HepG2 (cell line): Measurements from ENCODE around the gene SYNGAP1. TPM values are rescaled to one million over a fixed set of nuclear protein-coding genes. Genes with fewer than 3 reads are reported as not detected.

Experiments used
- ATF2 ChIP-seq: sonication (generic); formaldehyde crosslinking; IDR thresholded peaks from 2 replicates; pipeline ENCODE4 v1.4.0; 2020; ENCODE audit warnings: missing genetic modification reagents
- DR1 ChIP-seq: sonication (generic); formaldehyde crosslinking; IDR thresholded peaks from 2 replicates; pipeline ENCODE4 v1.8.0; 2021; ENCODE audit warnings: mild to moderate bottlenecking, missing genetic modification reagents, inconsistent platforms
- HDAC2 ChIP-seq: sonication (generic); formaldehyde crosslinking; IDR thresholded peaks from 2 replicates; pipeline ENCODE4 v1.4.0; 2020; ENCODE audit warnings: missing genetic modification reagents
- HNRNPUL1 ChIP-seq: fragments of 200-400 bp; formaldehyde crosslinking; IDR thresholded peaks from 2 replicates; pipeline ENCODE4 v1.6.1; 2017; ENCODE audit warnings: low read depth, mild to moderate bottlenecking, low read length, moderate library complexity
- HOXA7 ChIP-seq: sonication (generic); formaldehyde crosslinking; IDR thresholded peaks from 2 replicates; pipeline ENCODE4 v1.8.1; 2022; ENCODE audit warnings: mild to moderate bottlenecking, missing genetic modification reagents, moderate library complexity
- IRF2 ChIP-seq: IDR thresholded peaks from 2 replicates; pipeline ENCODE4 v1.6.1; 2018; ENCODE audit warnings: missing genetic modification reagents, missing compliant biosample characterization
- KDM2A ChIP-seq: sonication (generic); formaldehyde crosslinking; IDR thresholded peaks from 2 replicates; pipeline ENCODE4 v1.4.0; 2020; ENCODE audit warnings: low read depth, missing genetic modification reagents, borderline replicate concordance
- NFE2L2 ChIP-seq: fragments of 150-350 bp; IDR thresholded peaks from 2 replicates; pipeline ENCODE4 v1.6.1; 2014; ENCODE audit warnings: low read length
- NFKBIZ ChIP-seq: IDR thresholded peaks from 2 replicates; pipeline ENCODE4 v1.6.1; 2018; ENCODE audit warnings: missing genetic modification reagents, missing compliant biosample characterization
- PHB2 ChIP-seq: fragments of 450-650 bp; IDR thresholded peaks from 2 replicates; pipeline ENCODE4 v1.6.1; 2018; ENCODE audit not compliant: partially characterized antibody
- RAD51 ChIP-seq: fragments of 450-650 bp; IDR thresholded peaks from 2 replicates; pipeline ENCODE4 v1.6.1; 2016; ENCODE audit warnings: borderline replicate concordance
- SRSF9 ChIP-seq: fragments of 200-400 bp; formaldehyde crosslinking; IDR thresholded peaks from 2 replicates; pipeline ENCODE4 v1.6.1; 2018; ENCODE audit warnings: borderline replicate concordance, mild to moderate bottlenecking, low read depth, low read length; ENCODE audit not compliant: insufficient read depth, poor library complexity, severe bottlenecking
- TCF7L2 ChIP-seq: IDR thresholded peaks from 2 replicates; pipeline ENCODE4 v1.6.1; 2011; ENCODE audit warnings: mild to moderate bottlenecking, low read depth, low read length, moderate library complexity
- ZBTB7A ChIP-seq: sonication (generic); formaldehyde crosslinking; IDR thresholded peaks from 2 replicates; pipeline ENCODE4 v1.8.0; 2022; ENCODE audit warnings: mild to moderate bottlenecking, missing genetic modification reagents
- ZFP36L1 ChIP-seq: sonication (generic); formaldehyde crosslinking; IDR thresholded peaks from 2 replicates; pipeline ENCODE4 v1.8.0; 2022; ENCODE audit warnings: mild to moderate bottlenecking, missing genetic modification reagents, moderate library complexity
- ZFP41 ChIP-seq: sonication (generic); formaldehyde crosslinking; IDR thresholded peaks from 2 replicates; pipeline ENCODE4 v1.4.0; 2020; ENCODE audit warnings: mild to moderate bottlenecking, missing genetic modification reagents, borderline replicate concordance
- ZMAT3 ChIP-seq: sonication (generic); formaldehyde crosslinking; conservative IDR thresholded peaks from 2 replicates; pipeline ENCODE4 v1.7.0; 2021; ENCODE audit warnings: missing genetic modification reagents
- ZMYM3 ChIP-seq: sonication (generic); formaldehyde crosslinking; IDR thresholded peaks from 2 replicates; pipeline ENCODE4 v1.5.1; 2020; ENCODE audit warnings: mild to moderate bottlenecking, missing genetic modification reagents
- ZMYM4 ChIP-seq: sonication (generic); formaldehyde crosslinking; IDR thresholded peaks from 2 replicates; pipeline ENCODE4 v1.8.1; 2023; ENCODE audit warnings: mild to moderate bottlenecking, missing genetic modification reagents
- ZNF296 ChIP-seq: sonication (generic); formaldehyde crosslinking; conservative IDR thresholded peaks from 2 replicates; pipeline ENCODE4 v1.5.0; 2020; ENCODE audit warnings: mild to moderate bottlenecking, missing genetic modification reagents
- polyA plus RNA-seq, 8 experiments: library from polyadenylated mRNA; depleted of rRNA in 3 of 8; stranded (reverse) in 7 of 8; unstranded in 1 of 8; fragments of >200 nt; fragmentation: Illumina TruSeq in 4 of 8; extraction: Trizol in 4 of 8; gene quantifications; 2 replicates each; pipeline versions ENCODE4 v1.2.1 to v1.2.3, GENCODE V29; 2011 to 2016; ENCODE audit warnings: low read depth in 4 of 8, missing spikeins in 1 of 8, mixed read lengths in 1 of 8; ENCODE audit not compliant: insufficient read depth in 1 of 8
- total RNA-seq, 5 experiments: library from RNA; depleted of rRNA; stranded (reverse); fragments of >200 nt; fragmentation: Illumina TruSeq; extraction: Trizol; gene quantifications; 2 replicates each; pipeline ENCODE4 v1.2.3, GENCODE V29; 2016; ENCODE audit warnings: low read depth in 1 of 5
- TF ChIP-seq, protein P1 (sequence below): sonication (generic); formaldehyde crosslinking; IDR thresholded peaks from 2 replicates; pipeline ENCODE4 v1.5.0; 2020; ENCODE audit warnings: mild to moderate bottlenecking, missing genetic modification reagents, borderline replicate concordance

SYNGAP1 gene
- total and polyA plus RNA-seq, 2 of the 13 experiments (the other 11 are each of a cell fraction or from before 2014, with no cell fraction given) = 0.75 to 1.1 TPM

- TF ChIP-seq ZBTB7A (CRISPR knock-in tag) (no peak), IRF2 (CRISPR knock-in tag) (peak; percentile 79), TCF7L2 (no peak), HDAC2 (CRISPR knock-in tag) (peak; percentile 91), PHB2 (no peak), ZFP41 (CRISPR knock-in tag) (peak; percentile 42; the same call in 1 of the 2 replicates), HOXA7 (CRISPR knock-in tag) (no peak), HNRNPUL1 (no peak), ZMAT3 (CRISPR knock-in tag) (no peak), RAD51 (no peak), ATF2 (CRISPR knock-in tag) (peak; percentile 82), ZMYM3 (no peak; the same call in 1 of the 2 replicates), ZFP36L1 (CRISPR knock-in tag) (peak; percentile 90; the same call in 1 of the 2 replicates), DR1 (CRISPR knock-in tag) (peak; percentile 96), ZNF296 (CRISPR knock-in tag) (no peak), ZMYM4 (CRISPR knock-in tag) (peak; percentile 90), NFE2L2 (no peak), KDM2A (CRISPR knock-in tag) (peak; percentile 98), NFKBIZ (CRISPR knock-in tag) (peak; percentile 63), SRSF9 (no peak)
- TF ChIP-seq, protein P1, sequence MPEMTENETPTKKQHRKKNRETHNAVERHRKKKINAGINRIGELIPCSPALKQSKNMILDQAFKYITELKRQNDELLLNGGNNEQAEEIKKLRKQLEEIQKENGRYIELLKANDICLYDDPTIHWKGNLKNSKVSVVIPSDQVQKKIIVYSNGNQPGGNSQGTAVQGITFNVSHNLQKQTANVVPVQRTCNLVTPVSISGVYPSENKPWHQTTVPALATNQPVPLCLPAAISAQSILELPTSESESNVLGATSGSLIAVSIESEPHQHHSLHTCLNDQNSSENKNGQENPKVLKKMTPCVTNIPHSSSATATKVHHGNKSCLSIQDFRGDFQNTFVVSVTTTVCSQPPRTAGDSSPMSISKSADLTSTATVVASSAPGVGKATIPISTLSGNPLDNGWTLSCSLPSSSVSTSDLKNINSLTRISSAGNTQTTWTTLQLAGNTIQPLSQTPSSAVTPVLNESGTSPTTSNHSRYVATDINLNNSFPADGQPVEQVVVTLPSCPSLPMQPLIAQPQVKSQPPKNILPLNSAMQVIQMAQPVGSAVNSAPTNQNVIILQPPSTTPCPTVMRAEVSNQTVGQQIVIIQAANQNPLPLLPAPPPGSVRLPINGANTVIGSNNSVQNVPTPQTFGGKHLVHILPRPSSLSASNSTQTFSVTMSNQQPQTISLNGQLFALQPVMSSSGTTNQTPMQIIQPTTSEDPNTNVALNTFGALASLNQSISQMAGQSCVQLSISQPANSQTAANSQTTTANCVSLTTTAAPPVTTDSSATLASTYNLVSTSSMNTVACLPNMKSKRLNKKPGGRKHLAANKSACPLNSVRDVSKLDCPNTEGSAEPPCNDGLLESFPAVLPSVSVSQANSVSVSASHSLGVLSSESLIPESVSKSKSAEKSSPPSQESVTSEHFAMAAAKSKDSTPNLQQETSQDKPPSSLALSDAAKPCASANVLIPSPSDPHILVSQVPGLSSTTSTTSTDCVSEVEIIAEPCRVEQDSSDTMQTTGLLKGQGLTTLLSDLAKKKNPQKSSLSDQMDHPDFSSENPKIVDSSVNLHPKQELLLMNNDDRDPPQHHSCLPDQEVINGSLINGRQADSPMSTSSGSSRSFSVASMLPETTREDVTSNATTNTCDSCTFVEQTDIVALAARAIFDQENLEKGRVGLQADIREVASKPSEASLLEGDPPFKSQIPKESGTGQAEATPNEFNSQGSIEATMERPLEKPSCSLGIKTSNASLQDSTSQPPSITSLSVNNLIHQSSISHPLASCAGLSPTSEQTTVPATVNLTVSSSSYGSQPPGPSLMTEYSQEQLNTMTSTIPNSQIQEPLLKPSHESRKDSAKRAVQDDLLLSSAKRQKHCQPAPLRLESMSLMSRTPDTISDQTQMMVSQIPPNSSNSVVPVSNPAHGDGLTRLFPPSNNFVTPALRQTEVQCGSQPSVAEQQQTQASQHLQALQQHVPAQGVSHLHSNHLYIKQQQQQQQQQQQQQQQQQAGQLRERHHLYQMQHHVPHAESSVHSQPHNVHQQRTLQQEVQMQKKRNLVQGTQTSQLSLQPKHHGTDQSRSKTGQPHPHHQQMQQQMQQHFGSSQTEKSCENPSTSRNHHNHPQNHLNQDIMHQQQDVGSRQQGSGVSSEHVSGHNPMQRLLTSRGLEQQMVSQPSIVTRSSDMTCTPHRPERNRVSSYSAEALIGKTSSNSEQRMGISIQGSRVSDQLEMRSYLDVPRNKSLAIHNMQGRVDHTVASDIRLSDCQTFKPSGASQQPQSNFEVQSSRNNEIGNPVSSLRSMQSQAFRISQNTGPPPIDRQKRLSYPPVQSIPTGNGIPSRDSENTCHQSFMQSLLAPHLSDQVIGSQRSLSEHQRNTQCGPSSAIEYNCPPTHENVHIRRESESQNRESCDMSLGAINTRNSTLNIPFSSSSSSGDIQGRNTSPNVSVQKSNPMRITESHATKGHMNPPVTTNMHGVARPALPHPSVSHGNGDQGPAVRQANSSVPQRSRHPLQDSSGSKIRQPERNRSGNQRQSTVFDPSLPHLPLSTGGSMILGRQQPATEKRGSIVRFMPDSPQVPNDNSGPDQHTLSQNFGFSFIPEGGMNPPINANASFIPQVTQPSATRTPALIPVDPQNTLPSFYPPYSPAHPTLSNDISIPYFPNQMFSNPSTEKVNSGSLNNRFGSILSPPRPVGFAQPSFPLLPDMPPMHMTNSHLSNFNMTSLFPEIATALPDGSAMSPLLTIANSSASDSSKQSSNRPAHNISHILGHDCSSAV (CRISPR knock-in tag) = no peak
Observed at GRCh38 chr6:33454009-33454946, 34.4 kb downstream of the SYNGAP1 start, which contains the start of gene ZBTB9 (continued).
